GM11168 (cell line): Measurements from ENCODE around the gene OR8S1.
"Not testable (repeated sequence)": the region's sequence is repeated elsewhere in the genome, so short reads cannot be mapped to it uniquely, and the experiment has no call there.

Experiments
- in situ Hi-C: fragments of 300-500 bp; cut with MboI; formaldehyde crosslinking; loops from one replicate; pipeline ENCODE4 v1.12.0; 2022; ENCODE audit warnings: low sequenced_read_pairs; ENCODE audit not compliant: unreplicated experiment

Gene OR8S1

GRCh38 chr12:48553666-48554343 lies 28.4 kb downstream of the OR8S1 start:
- in situ Hi-C loops: not testable (repeated sequence)

DNA sequence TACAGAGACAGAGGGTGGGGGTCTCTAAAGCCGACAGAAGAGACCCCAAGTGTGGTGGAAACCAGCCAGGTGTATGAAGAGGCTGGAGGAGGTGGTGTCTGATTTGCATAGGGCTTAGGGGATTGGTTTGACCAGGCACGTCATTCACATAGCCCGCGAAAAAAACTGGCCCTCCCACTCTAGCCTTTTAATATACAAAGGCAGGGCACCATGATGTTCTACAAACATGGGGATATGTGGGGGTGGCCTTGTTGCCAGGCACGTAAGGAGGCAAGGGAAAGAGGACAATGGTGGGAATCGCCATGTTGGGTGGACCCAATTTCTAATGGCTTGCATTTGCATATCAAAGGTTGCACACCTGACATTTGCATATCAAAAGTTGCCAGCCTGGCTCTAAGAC lies 31.2 kb downstream of the OR8S1 start:
- in situ Hi-C loops: no loop called here

DNA sequence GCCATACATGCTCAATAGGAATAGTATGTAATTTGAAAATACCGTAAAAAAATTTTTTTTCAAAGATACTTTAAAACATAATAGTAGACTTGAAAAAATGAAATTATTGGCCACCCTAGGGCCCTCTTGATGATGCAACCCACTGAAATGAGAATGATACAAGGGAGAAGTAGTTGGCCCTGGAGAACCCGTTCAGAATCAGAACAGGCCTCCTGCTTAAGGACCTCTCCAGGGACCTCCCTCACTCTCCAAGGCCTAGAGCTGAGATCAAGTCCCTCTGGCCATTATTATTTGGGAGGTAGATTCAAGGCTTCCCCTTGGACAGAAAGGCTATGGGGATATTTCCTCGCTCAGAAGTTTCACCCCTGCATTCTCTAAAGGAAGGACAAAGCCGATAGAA lies 32.5 kb downstream of the OR8S1 start:
- in situ Hi-C loops: no loop called here

- in situ Hi-C loops: no loop called here
These were observed 42.3 kb downstream of the OR8S1 start for GRCh38 chr12:48567731-48568130.

DNA sequence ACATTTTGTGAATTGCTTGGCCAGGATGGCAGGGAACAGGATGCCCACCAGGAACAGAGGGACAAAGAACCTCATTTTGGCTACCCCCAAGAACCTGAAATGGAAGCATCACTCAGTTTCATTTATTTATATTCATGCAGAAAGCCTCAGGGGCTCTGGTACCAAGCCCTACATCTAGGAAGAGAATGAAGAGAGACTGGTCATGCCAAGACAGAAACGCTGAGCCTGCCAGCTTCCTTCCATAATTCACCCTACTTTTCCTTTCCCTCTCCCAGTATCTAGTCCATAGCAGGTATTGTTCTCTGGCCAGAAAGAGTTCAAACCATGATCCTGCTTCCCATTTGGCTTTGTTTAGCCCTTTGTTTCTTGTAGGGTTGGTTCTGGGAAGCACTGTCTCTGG lies 44.5 kb downstream of the OR8S1 start, which contains the start of gene LALBA:
Gene LALBA (minus strand): TSS at position 101 of the 400 bp plus-strand sequence. CDS start 26 bp downstream, at position 75.
- in situ Hi-C loops: no loop called here

DNA sequence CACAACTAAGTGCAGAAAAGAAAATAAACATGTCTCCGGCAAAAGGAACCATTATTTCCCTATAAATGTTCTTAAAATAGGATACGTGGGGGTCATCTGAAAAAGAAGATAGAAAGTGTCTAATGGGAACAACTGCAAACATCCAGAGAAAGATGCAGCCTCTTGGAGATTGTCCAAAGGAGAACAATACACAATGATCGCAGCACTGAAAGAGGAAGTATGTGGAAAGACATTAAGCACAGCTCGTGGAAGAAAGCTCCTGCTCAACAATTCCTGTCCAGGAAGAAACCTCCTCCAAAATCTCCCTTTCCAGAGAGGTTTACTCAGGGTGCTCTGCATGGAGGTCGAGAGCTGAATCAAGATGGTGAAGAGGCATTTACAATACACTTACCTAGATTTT lies 46.9 kb downstream of the OR8S1 start:
- in situ Hi-C loops: no loop called here
